ENCODE data around the gene PDZRN3. TPM values are rescaled to one million over a fixed set of nuclear protein-coding genes. Genes with fewer than 3 reads are reported as not detected.
A peak's percentile ranks its signal among the peaks of the same experiment; 100 is the strongest.

PDZRN3 gene
- total RNA-seq, 1 donor from 2014 or later, result 16.0 TPM

- DNase-seq, result no peak
- ATAC-seq, result no peak
- Histone ChIP-seq H3K27me3 (ENCODE audit: low read depth) (no peaks in the 10 kb centered on the region), H3K4me3 (no peak overlapping the region), H3K27ac (no peak overlapping the region), H3K36me3 (no peaks in the 10 kb centered on the region), H3K9me3 (no peaks in the 10 kb centered on the region), H3K4me1 (peaks cover 7% of the 10 kb centered on the region)
- TF ChIP-seq, protein P1, sequence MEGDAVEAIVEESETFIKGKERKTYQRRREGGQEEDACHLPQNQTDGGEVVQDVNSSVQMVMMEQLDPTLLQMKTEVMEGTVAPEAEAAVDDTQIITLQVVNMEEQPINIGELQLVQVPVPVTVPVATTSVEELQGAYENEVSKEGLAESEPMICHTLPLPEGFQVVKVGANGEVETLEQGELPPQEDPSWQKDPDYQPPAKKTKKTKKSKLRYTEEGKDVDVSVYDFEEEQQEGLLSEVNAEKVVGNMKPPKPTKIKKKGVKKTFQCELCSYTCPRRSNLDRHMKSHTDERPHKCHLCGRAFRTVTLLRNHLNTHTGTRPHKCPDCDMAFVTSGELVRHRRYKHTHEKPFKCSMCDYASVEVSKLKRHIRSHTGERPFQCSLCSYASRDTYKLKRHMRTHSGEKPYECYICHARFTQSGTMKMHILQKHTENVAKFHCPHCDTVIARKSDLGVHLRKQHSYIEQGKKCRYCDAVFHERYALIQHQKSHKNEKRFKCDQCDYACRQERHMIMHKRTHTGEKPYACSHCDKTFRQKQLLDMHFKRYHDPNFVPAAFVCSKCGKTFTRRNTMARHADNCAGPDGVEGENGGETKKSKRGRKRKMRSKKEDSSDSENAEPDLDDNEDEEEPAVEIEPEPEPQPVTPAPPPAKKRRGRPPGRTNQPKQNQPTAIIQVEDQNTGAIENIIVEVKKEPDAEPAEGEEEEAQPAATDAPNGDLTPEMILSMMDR (IDR thresholded peaks at IDR 0.05), result no peak
- intact Hi-C loops (cut with DNase I), result no loop called here
Observed at GRCh38 chr3:73433687-73434086, 191.1 kb downstream of the PDZRN3 start.

DNA sequence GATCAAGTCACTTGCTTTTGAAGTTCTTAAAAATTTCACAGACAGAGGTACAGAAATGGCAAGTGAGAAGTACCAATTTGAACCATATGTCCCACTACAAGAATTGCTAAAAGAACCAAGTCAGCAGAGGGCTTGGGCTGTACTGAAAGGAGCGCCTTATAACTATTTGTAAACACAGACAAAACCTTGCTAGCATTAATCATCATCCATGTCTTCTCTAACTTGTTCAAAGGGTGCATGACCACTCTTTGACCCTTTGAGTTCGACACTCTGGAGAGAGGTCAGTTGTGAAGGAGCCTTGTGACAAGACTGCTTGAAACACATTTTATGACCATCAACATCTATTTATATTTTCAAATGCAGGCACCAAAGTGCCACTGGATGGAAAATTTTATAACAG lies 191.7 kb downstream of the PDZRN3 start:
- TF ChIP-seq, protein P1 (IDR thresholded peaks at IDR 0.05), result no peak
- DNase-seq (no peak), ATAC-seq (no peak)
- no peaks in the 10 kb centered on the region for H3K9me3 ChIP-seq
- H3K27ac ChIP-seq, result no peak overlapping the region
- H3K4me3 ChIP-seq, result no peak overlapping the region
- intact Hi-C loops (cut with DNase I), result no loop called here
- peaks cover 7% of the 10 kb centered on the region for H3K4me1 ChIP-seq
- no peaks in the 10 kb centered on the region for H3K27me3 ChIP-seq (ENCODE audit: low read depth)
- no peaks in the 10 kb centered on the region for H3K36me3 ChIP-seq

DNA sequence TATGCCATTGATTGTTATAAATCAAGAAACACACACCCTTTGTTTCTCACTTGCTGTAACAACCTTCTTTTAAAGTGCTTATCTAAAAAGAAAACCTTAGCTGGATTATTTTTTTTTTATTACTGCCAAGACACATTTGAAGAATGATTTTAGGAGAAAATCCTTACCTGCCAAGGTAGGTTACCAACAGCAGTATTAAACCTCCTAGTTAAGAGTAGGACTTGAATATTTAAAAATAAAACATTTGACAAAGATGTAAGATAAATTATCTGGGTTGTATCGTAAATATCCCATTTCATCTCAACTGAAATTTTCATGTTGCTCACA lies 192.1 kb downstream of the PDZRN3 start:
- intact Hi-C loops (cut with DNase I), result no loop called here
- Histone ChIP-seq H3K27ac (no peak overlapping the region), H3K9me3 (no peaks in the 10 kb centered on the region), H3K4me3 (no peak overlapping the region), H3K36me3 (no peaks in the 10 kb centered on the region), H3K27me3 (ENCODE audit: low read depth) (no peaks in the 10 kb centered on the region), H3K4me1 (peaks cover 7% of the 10 kb centered on the region)
- ATAC-seq (no peak), DNase-seq (no peak)
- TF ChIP-seq, protein P1 (IDR thresholded peaks at IDR 0.05), result no peak

DNA sequence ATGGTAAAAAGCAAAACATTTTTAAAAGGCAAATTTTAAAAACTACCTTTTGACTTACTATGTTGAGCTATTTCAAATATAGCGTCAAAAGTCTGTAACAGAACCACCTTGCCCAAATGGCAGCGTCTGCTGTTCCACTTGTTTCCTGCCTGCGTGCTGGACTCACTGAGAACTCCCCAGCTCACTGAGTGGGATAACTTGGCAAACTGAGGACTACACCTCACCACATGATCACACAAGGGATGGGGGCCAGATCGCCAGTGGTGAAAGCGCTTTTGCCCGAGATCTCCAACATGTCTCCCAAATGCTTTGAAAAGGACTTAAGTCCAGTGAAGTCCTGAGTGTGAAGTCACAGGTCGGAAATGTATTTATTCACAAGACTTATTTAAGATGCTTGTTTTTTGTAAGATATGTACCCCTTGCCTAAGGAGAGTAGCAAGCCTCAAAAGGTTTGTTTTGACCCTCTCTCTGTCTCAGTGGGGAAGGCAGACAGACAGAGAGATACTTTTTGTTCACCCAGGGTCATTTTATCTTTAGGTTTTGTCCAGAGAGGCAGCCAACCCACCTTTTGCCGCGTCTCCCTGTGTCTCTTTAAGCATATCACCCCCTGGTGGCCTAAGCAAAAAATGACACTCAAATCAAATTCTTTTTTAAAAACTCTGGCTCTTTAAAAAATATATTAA lies 192.6 kb downstream of the PDZRN3 start:
- no peaks in the 10 kb centered on the region for H3K36me3 ChIP-seq
- no peak overlapping the region for H3K4me3 ChIP-seq
- H3K27me3 ChIP-seq (ENCODE audit: low read depth), result no peaks in the 10 kb centered on the region
- no peak overlapping the region for H3K27ac ChIP-seq
- TF ChIP-seq, protein P1 (IDR thresholded peaks at IDR 0.05), result peak; percentile 56
- ATAC-seq (no peak), DNase-seq (no peak)
- intact Hi-C loops (cut with DNase I), result no loop called here
- no peaks in the 10 kb centered on the region for H3K9me3 ChIP-seq
- peaks cover 7% of the 10 kb centered on the region for H3K4me1 ChIP-seq

GRCh38 chr3:73431183-73431900 lies 193.4 kb downstream of the PDZRN3 start:
- no peak for ATAC-seq
- Histone ChIP-seq H3K4me3 (no peak overlapping the region), H3K4me1 (peaks cover 15% of the 10 kb centered on the region), H3K36me3 (no peaks in the 10 kb centered on the region), H3K9me3 (no peaks in the 10 kb centered on the region), H3K27ac (no peak overlapping the region), H3K27me3 (ENCODE audit: low read depth) (no peaks in the 10 kb centered on the region)
- intact Hi-C loops (cut with DNase I), result no loop called here
- TF ChIP-seq, protein P1 (IDR thresholded peaks at IDR 0.05), result no peak
- no peak for DNase-seq
